ENCODE results near the gene DUS1L.
"Not testable (repeated sequence)": the region's sequence is repeated elsewhere in the genome, so short reads cannot be mapped to it uniquely, and the experiment has no call there.

DUS1L gene

DNA sequence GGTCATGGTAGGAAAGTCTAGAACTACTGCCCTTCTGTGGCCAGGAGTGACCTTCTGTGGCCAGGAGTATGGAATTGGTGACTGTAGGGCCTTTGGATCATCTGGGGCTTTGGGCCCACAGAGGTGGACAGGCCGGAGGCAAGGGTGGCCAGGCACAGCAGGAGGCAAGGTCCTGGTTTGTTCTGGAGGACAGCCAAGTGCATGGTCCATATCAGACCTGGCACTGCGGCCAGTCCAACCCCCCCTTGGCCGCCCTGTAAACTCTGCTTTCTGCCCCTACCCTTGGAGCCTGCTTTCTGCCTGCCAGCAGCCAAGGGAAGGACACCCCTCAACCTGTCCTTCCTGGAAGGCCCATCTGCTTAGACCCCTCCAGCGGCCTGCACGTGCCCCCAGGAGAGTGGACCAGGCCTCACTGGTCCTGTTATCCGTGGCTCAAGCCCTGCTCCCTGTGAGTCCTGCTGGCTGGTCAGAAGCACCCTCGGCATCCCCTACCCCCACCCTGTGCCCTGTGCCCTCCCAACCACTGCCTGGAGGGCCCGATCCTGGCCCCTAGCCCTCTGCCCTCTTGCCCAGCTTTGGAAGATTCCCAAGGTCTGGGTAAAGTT is 25.8 kb downstream of the DUS1L start:
- DNase-seq = no peak

DNA sequence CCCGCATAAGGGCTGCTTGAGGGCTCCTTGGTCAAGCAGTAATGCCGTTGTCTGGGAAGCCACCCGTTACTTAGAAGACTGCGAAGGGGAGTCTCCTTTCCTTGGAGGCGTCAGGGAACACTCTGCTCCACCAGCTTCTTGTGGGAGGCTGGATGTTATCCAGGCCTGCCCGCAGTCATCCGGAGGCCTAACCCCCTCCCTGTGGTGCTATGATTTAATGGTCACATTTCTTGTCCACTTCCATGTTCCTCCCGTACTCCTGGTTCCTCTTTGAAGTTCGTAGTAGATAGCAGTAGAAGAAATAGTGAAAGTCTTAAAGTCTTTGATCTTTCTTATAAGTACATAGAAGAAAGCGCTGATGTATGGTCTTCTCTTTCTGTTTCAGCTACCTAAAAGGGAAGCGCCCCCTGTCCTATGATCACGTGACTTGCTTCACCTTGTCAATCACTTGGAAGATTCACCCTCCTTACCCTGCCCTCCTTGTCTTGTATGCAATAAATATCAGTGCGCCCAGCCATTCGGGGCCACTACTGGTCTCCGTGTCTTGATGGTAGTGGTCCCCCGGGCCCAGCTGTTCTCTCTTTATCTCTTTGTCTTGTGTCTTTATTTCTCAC is 26.7 kb downstream of the DUS1L start:
- DNase-seq = not testable (repeated sequence)

DNA sequence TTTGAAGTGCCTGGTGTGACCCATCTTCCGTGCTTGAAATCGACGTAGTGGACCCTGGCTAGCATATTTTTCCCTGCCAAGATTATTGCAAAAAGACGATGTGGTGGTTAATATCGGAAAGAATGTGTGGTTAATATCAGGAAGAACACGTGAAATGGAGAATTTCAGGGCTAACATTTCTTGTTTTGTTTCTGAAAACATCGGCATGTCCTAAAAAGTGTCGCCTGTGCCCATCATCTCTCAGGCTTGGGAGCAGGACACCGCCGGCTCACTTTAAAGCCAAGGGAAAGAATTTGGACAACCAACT is 27.8 kb downstream of the DUS1L start:
- DNase-seq = no peak

DNA sequence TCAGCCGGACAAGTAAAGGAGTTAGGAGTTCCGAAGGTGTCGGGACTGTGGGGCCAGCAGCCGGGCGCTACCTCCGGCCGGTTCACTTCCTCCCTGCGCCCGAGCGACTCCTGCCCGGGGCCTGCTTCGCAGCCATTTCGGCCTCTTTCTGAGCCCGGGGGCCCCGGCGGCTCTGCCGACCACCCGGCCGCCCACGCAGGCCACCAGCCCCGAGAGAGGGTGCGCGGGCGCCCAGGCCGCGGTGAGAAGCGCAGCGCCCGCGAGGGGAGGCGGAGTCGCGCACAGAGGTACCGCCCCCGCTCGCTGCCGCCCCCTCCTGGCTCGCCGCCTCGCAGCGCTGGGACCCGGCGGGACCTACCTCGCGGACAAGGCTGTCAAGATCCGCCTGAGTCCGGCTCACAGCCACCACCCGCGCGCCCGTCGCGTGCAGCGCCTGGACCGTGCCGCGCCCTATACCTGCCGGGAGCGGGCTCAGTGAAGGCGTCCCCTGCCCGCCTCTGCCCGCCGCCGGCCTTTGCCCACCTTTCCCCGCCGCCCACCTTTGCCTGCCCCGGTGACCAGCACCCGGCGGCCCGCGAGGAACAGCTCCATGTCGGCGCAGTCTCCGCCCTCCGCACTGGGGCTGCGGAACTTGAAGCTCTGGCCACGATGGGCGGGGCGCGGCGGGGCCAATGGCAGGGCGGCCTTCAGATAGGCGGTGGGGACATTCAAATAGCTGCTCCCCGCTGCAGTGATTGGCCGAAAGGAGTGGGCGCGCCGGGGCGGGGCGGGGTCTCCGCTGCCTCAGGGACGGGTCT is 28.3 kb downstream of the DUS1L start, which contains the start of gene DCXR:
Gene DCXR (minus strand): TSS at position 606 of the 797 bp plus-strand sequence. CDS start 15 bp downstream, at position 591.
- peak; percentile 92 for DNase-seq

DNA sequence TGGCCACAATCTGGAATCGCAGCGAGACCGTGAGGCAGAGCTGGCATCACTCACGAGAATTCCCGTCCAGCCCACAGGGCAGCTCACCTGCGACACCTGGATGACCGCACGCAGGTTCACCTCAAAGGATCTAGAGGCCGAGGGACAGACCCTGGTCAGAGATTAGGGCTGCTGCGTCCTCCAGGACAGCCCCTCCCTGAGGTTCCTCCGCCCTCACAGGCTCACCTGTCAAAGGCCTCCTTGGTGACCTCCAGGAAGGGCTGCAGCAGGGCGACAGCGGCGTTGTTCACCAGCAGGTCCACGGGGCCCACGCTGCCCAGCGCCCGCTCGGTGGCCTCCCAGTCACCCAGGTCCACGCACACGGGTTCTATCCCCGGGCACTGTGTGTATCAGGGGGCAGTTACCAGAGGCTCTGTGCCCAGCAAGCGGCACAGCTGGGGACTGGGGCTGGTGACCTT is 28.9 kb downstream of the DUS1L start:
- DNase-seq = no peak

DNA sequence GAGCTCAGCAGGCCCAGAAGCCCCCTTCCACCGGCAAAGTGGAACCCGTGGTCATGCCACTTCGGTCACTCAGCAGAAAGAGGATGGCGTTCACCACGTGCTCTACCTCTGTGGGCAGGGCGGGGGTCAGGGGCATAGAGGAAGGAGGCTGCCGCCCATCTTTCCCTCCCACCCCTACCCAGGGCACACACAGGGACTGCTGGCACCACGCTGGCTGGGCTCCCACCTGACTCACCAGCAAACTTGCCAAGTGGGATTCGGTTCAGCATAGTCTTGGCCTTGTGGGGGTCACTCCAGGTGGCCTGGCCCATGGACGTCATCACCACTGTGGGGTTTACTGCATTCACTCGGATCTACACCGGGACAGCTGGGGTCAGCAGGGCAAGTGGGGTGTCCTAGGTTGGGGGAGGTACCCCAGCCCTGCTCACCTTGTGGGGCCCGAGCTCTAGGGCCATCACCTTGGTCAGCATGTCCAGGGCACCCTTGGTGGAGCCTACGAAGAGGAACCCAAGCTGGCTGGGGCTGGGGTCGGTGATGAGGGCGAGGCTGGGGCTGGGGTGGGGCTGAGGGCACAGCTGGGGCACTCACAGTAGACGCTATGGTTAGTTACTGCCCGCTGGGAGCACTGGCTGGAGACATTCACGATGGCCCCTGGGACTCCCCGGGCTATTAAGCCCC is 29.5 kb downstream of the DUS1L start:
- no peak for DNase-seq

DNA sequence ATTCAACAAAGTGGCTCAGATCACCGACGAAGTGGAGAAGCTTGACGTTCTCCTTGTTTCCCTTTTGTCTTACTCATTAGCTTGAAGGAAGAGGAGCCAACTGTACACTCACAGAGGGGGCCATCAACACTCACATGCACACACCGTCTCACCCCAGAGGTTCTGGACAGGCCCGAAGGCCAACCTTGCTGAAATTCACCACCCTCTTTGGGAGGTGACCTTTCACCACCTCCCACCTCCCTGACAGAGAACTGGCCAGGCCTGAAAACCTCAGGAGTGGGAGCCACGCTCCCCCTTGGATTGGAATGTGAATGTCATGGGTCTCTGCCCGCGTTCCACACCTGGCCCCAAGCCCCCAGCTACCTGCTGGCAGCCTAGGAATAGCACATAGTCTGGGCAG is 30.1 kb downstream of the DUS1L start:
- no peak for DNase-seq

DNA sequence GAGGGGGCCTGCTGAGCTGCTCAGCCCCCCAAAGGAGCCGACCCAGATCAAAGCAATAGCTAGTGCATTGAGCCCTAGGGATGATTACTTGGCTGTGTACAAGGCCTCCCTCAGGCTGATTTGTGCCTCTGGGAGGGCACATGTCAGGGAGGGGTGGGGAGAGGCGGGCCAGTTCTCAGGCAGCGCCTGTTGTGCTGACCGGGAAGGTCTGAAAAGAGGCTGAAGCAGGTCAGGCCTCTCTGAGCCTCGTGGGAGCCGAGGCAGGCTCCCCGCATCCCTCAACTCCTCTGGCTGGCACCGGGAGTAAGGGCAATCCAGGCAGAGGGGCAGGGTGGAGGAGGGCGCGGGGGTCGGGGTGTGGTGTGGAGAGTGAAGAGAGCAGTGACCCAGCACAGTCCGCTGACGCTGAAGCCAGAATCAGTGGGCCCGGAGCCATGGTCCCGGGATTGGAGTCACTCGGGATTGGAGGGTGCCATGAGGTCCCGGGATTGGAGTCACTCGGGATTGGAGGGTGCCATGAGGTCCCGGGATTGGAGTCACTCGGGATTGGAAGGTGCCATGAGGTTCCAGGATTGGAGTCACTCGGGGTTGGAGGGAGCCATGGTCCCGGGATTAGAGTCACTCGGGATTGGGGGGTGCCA is 31.1 kb downstream of the DUS1L start:
- DNase-seq = no peak

DNA sequence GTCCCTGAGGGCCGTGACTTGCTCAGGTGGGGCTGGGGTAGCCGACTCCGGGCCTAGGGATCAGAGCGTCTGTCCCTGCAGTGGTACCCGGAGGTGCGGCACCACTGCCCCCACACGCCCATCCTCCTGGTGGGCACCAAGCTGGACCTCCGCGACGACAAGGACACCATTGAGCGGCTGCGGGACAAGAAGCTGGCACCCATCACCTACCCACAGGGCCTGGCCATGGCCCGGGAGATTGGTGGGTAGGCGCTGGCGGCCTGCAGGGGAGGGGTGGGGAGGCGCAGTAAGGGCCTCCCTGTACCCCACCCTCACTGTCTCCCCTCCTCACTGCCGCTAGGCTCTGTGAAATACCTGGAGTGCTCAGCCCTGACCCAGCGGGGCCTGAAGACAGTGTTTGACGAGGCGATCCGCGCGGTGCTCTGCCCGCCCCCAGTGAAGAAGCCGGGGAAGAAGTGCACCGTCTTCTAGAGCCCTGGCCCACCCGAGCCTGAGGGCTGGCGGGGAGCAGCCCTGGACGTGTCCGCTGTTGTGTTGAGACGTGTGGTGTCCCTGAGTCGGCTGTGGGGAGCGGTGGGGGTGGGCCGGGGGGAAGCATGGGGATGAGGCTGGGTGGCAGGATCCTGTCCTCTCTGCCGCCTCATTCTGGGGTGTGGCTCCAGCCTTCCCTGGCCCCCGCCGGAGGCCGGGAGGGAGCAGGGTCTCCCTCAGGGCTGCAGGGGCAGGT is 32.1 kb downstream of the DUS1L start:
- DNase-seq = no peak

DNA sequence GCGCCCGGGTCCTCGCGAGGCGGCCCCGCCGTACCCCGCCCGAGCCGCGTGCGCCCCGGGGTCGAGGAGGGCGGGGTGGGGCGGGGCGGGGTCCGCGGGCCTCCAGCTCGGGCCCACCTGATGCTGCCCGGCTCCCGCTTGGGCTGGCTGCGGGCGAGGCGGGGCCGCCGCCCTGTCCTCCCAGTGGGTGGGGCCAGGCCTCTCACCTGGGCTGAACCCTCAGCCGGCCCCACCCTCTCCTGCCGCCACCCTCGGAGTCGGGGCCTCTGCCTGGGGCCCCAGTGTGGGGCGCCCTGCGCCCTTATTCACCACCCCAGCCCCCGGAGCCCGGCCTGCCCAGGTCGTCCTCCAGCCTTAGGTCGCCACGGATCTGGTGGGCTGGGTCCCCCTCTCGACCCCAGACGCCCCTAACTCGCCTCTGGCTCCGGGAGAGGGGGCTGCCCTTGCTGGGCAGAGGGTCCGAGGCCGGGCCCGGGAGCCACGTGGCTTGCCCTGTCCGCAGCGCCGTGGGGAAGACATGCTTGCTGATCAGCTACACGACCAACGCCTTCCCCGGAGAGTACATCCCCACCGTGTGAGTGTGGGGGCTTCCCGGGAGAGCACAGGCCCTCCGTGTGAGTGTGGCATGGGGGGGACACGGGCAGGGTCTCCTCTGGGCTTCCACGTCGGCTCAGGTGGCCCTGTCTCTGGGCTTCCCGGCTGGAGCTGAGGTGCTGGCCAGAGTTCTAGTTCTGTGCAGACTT is 33.5 kb downstream of the DUS1L start:
- DNase-seq = no peak

DNA sequence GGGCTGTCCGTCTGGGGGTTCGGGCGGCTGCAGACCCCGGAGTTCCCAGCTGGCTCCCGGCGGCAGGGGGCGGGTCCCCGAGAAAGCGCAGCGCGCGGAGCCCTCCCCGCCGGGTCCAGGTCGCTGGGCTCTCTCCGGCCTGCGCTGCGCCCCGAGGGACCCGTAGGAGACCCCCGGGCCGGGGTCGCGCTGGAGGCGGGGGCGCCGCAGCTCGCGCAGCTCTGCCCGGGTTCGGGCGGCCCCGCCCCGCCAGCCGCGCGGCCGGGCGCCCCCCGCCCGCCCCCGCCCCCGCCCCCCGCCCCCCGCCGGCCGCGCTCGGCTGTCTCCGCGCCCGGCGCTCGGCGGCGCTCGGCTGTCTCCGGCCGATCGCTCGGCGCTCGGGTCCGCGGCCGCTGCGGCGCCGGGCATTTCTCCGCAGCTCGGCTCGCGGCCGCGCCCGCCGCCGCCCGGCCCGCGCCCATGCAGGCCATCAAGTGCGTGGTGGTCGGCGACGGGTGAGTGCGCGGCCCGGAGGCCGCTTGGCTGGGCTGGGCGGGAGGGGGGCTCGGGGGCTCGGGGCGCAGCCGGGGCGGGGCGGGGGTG is 34.2 kb downstream of the DUS1L start, which contains the start of gene RAC3:
Gene RAC3 (plus strand): TSS at position 376 of the 582 bp plus-strand sequence. CDS start 84 bp downstream, at position 460.
- DNase-seq = no peak

DNA sequence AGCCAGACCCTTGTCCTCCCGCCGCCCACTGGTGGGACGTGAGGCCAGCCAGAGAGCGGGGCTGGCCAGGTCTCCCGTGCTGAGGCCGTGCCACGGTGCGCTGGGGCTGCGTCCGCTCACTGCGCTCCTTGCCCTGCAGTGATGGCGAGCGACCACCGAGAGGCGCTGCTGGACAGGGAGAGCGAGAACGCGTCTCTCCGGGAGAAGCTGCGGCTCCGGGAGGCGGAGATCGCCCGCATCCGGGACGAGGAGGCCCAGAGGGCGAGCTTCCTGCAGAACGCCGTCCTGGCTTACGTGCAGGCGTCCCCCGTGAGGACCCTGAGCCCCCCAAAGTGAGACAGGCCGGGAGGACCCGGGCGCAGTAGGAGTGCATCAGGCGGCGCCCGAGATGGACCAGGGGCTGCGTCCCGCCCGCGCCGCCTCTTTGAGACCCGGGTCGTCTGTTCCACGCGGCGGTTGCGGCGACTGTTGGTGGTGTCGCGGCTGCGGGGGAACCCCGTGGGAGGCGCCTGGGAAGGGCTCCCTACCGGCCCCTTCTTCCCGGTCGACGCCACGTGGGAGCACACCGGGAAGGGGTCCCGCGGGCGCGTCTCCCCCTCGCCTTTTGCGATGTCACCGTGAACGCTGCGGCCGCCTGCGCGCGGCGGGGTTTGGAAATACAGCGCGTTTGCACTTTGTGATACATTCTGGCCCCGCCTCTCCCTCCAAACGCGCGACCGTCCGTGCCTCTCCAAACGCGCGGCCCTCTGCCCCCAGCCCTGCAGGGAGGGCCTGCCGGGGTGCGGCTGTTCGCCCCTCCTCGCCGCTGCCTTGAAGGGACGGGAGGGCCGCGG is 34.9 kb downstream of the DUS1L start:
- peak; percentile 75 for DNase-seq

DNA sequence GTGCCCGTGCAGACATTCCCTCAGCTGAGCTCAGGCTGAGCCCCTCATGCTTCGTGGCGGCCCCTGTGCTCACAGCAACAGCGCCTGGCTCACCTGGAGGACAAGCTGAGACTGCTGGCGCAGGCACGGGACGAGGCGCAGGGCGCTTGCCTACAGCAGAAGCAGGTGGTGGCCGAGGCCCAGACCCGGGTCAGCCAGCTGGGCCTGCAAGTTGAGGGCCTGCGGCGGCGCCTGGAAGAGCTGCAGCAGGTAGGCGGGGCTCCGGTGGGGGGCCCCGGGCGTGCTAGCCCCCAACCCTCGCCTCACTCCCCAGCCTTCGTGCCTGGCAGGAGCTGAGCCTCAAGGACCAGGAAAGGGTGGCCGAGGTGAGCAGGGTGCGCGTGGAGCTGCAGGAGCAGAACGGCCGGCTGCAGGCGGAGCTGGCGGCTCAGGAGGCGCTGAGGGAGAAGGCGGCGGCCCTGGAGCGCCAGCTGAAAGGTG is 35.6 kb downstream of the DUS1L start:
- DNase-seq = no peak

DNA sequence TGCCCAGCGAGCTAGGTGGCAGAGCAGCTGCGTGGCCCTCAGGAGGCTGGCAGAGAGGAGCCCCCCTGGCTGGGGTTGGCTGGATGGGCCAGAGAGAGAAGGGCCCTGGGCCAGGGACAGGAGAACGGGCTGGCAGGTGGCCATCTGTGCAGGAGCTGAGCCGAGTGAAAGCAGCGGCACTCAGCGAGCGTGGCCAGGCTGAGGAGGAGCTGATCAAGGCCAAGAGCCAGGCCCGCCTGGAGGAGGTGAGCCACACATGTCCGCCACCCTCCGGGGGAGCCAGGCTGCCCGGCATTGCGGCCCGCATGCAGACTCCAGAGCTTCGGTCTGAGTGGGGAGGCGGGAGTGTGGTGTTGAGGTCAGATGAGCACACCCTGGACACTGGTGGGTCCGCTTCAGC is 36.2 kb downstream of the DUS1L start:
- DNase-seq = no peak

DNA sequence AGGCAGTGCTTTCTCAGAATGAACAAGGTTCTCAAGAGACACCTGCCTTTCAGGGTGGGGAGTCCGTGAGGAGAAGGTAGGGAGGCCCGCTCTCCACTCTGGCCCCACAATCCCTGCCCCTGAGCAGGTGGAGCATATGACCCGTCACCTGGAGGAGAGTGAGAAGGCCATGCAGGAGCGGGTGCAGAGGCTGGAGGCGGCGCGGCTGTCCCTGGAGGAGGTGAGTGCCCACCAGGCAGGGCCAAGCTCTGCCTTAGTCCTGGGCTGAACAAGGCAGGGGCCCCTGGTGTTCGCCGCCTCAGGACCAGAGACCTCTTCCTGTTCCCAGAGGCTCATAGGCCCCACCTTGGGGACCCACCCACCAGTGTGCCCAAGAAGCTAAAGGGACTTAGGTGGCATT is 36.6 kb downstream of the DUS1L start:
- DNase-seq = no peak

DNA sequence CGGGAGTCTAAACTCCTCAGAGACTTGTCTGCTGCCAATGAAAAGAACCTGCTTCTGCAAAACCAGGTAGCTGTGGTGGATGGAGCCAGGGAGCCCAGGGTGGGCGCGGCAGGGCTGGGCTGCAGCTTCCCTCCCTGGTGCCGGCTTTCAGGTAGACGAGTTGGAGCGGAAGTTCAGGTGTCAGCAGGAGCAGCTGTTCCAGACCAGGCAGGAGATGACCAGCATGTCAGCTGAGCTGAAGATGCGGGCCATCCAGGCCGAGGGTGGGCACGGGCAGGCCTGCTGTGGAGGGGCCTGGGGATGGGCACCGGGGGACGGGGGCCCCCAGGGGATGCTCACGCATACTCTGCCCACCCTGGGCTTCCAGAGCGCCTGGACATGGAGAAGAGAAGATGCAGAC is 37.4 kb downstream of the DUS1L start:
- DNase-seq = no peak

DNA sequence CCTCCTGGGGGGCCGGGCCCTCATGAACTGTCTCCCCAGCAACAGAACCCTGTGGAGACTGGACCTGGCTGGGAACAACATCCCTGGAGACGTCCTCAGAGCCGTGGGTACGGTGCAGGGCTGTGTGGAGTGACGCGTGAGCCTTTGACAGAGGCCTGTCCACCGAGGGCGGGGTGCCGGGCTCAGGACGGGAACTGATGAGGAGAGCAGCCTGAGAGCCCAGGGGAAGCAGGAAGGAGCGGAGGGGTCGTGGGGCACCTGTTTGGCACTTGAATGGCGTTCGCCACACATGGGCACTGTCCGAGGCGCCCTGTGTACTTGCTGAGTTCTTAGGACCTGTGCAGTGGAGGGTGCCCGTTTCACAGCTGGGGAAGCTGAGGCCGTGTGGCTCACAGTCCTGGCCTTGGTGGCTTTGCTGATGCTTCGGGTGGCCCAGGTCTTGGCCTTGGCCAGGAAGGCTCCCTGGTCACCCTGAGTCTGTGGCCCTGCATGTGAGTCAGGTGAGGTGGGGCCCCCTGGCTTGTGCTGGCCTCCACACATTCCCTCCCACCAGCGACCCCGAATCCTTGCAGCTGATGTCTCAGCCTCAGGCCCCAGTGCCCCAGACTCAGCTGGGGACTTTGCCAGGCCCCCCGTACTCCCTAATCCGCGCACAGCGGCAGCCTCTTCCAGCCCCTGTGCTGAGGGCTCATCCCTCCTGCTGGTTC is 40.0 kb downstream of the DUS1L start:
- DNase-seq = no peak

DNA sequence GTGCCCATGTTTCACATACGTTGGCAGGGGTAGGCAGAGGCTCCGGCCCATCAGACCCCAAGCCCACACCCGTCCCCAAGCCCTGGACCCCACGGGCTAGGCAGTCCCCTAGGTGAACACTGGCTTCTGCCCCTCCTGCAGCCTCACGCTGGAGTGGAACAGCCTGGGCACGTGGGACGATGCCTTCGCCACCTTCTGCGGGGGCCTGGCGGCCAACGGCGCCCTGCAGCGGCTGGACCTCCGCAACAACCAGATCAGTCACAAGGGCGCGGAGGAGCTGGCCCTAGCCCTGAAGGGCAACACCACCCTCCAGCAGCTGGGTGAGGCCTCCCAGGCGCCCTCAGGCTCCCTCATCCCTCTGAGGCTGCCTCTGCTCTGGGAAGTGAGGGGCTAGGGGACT is 40.7 kb downstream of the DUS1L start:
- DNase-seq = no peak
